Adipose tissue (tissue), 3 donors: ENCODE results near the gene PADI4. TPM values are rescaled to one million over a fixed set of nuclear protein-coding genes. Genes with fewer than 3 reads are reported as not detected.
"Not testable (repeated sequence)": the region's sequence is repeated elsewhere in the genome, so short reads cannot be mapped to it uniquely, and the experiment has no call there.

Experiments
- H3K27ac ChIP-seq: one replicate; pipeline ENCODE4 v1.5.1; 2013; ENCODE audit warnings: low read depth, low read length
- WGBS, 3 donors: extraction: QIAGEN DNeasy Blood & Tissue Kit; methylation state at CpG; one replicate each; pipeline ENCODE4 v1.1.7; 2013; 5-methylcytosine and 5-hydroxymethylcytosine counted together
- polyA plus RNA-seq, 3 donors: library from polyadenylated mRNA; stranded (reverse); fragments of 200-250 nt; gene quantifications; one replicate each; pipeline ENCODE4 v1.2.3, GENCODE V29; 2013
- donor health status: healthy with polysubstance abuse.
- donor health status: Bipolar disorder and iron deficiency.
- donor health status: healthy.

Gene PADI4
- polyA plus RNA-seq, 3 donors = 0.36 to 10.2 (median 2.4) TPM

DNA sequence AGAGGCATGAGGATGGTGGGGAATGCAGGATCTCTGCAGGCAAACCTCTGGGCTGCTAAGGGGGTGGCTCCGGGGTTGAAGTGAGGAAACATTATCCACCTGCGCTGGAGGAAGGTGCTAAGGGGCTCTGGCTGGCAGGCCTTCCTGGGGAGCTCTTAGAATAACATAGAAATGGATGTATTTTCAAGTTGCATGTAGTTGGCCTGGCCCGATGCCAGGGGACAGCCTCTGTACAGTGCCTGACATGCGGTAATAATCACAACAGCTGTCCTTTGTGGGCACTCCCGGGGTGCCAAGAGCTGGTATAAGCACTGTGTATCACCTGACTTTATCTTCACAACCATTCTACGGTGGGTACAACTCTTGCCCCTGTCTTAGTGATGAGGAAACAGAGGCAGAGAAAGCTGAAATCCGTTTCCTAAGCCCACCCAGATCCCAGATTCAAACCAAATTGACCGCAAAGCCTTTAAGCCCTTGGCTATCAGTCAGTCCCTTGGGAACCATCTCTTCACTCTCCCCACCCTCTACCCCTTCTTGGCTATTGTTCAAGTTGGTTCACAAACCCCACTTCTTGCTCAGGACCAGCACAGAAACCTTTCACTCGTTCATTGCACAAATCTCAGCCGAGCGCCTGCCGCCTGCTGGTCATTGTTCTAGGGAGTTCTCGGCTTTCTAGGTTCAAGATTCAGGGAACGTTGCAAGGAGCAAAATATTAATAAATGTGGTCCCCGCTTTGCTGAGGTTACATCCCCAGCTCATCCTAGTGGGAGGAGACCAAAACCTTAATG, 30.9 kb downstream of the PADI4 start:
- H3K27ac ChIP-seq = no peak overlapping the region
- 61 to 77% (median 75%) methylated on average over 15 of the region's 15 CpGs for WGBS, 3 donors

DNA sequence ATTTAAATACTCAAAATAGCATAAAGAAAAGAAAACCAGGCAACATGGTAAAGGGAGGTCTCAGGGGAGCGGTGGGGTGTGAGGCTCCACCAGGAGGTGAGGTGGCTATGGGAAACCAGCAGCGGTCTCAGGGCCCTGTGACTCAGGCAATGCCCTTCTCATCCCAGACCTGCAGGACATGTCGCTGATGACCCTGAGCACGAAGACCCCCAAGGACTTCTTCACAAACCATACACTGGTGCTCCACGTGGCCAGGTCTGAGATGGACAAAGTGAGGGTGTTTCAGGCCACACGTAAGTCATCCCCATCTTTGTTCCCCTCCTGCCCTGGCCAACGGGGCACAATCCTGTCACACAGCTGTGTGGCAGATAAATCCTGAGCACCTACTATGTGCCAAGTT, 31.5 kb downstream of the PADI4 start:
- 67 to 89% (median 81%) methylated on average over 7 of the region's 7 CpGs for WGBS, 3 donors
- H3K27ac ChIP-seq = no peak overlapping the region

DNA sequence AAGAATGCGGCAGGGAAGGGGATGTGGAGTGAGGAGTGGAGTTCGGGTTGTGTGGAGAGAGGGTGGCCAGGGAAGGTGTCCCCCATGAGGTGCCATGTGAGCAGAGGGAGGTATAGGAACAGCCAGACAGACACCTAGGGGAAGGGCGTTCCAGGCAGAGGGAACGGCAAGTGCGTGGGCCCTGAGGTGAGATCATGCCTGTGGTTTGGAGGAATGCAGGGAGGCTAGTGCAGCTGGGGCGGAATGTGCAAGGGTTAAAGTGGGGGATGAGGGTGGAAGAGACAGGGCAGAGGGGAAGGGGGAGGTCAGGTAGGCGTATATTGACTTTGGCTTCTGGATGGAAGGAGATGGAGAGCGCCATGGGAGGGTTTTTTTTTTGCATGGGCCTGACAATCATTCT, 32.4 kb downstream of the PADI4 start:
- 70 to 82% (median 73%) methylated on average over 8 of the region's 8 CpGs for WGBS, 3 donors
- H3K27ac ChIP-seq = no peak overlapping the region

DNA sequence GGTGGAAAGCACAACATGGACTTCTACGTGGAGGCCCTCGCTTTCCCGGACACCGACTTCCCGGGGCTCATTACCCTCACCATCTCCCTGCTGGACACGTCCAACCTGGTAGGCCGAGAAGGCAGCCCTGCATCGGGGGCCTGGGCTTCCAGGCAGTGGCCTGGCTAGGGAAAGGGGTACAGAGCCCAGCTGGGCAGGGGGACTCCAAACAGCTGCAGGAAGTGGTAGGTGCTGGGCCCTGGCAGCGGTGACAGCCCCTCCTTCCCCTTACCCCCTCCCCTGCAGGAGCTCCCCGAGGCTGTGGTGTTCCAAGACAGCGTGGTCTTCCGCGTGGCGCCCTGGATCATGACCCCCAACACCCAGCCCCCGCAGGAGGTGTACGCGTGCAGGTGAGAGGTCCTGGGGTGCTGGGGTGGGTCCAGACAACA, 34.0 kb downstream of the PADI4 start:
- WGBS, 3 donors = 64 to 69% (median 65%) methylated on average over 17 of the region's 17 CpGs
- H3K27ac ChIP-seq = no peak overlapping the region

DNA sequence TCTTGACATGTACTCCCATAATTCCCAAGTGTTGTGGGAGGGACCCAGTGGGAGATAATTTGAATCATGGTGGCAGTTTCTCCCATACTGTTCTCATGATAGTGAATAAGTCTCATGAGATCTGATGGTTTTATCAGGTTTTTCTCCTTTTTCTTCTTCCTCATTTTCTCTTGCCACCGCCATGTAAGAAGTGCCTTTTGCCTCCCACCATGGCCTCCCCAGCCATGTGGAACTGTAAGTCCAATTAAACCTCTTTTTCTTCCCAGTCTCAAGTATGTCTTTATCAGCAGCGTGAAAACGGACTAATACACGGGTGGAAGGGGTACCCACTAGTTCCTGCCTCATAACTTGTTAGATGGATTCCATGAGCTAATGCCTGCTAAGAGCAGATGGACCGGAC, 37.5 kb downstream of the PADI4 start:
- WGBS, 3 donors = 88 to 93% (median 92%) methylated on average over 5 of the region's 5 CpGs
- H3K27ac ChIP-seq = not testable (repeated sequence)

DNA sequence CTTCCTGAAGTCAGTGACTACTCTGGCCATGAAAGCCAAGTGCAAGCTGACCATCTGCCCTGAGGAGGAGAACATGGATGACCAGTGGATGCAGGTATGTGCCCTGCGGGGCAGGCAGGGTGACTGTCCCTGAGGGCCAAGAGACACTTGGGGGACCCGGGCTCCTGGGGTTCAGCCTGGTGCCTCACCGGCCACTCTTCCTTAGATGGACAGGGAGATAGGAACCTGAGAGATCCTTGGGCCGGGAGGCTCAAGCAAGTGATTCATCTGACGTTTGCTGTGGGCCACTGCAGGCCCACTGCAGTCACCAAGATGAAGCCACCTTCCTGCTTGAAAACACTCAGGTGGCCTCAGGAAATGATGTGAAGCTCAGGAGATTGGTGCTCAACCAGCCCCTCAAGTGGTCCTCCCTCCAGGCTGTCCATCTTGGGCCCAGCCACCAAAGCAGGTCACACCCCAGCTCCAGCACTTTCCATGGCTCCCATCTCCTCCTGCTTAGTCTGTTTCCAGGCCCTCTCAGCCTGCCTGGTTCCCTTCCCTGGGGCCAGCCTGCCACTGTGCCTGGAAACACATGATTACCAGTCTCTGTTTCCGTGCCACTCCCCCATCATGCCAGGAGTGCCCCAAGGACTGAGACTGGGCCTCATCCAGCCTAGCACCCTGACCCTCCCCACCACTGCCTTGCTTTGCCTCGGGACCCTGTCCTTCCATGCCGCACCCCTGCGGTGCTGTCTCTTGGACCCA, 38.2 kb downstream of the PADI4 start:
- 84 to 86% (median 84%) methylated on average over 9 of the region's 9 CpGs for WGBS, 3 donors
- H3K27ac ChIP-seq = no peak overlapping the region

DNA sequence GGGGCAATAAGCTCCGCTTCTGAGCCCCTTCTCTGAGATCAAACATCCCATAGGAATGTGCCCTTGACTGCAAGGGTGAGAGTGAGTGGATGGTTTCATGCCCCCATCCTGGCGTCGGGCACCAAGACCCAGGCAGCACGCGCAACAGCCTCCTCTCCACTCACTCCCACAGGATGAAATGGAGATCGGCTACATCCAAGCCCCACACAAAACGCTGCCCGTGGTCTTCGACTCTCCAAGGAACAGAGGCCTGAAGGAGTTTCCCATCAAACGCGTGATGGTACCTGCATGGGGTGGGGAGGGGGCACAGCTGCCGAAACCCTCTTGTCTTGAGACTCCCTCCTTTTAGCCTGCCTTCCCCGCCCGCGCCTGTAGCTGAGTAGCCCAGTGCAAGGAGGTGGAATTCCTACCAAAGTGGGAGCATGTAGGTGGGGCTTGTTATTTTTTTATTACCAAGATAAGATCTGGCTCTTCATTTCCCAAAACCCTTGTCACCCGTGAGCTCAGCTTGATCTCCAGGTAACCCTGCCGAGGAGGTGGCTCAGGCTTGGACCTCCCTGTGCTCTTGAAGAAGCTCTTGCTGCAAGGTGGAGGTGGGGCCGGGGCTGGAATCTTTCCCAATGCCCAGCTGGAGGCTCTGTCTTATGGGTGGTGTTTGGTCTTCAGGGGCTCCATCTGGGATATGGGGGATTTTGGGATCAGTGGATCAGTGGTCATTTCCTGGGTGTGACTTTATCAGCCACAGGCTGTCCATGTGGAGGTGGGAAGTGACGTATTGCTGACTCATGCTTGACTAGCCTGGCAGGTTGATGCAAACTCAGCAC, 40.0 kb downstream of the PADI4 start:
- 65 to 66% (median 66%) methylated on average over 19 of the region's 19 CpGs for WGBS, 3 donors
- no peak overlapping the region for H3K27ac ChIP-seq

DNA sequence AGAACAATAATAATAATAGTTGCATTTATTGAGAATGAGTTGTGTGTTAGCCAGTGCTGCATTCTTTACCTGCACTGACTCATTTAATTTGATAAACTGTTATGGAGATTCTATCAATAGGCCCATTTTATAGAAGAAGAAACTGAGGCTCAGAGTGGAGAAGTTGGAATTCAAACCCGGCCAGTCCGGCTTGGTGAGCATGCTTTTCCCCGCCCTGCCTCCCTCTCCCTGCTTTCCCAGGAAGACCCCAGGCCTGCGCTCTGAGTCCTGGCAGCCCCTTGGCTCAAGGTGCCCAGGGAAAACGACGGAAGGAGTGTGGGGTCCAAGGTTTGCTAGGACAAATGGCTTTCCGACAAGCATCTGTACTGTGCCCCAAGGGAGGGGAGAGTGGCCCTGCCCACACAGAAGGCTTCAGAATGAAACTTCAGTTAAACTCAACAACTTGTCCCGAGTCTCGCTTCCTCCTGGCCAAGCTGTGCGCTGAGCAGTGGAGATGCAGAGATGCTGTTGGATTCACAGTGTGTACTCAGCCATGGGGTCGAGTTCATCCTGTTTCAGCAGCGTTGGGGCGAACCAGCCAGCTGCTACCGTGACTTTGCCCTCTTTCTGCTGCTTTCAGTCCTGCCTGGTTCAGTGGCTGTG, 40.7 kb downstream of the PADI4 start:
- WGBS, 3 donors = 65 to 74% (median 67%) methylated on average over 14 of the region's 14 CpGs
- H3K27ac ChIP-seq = no peak overlapping the region

DNA sequence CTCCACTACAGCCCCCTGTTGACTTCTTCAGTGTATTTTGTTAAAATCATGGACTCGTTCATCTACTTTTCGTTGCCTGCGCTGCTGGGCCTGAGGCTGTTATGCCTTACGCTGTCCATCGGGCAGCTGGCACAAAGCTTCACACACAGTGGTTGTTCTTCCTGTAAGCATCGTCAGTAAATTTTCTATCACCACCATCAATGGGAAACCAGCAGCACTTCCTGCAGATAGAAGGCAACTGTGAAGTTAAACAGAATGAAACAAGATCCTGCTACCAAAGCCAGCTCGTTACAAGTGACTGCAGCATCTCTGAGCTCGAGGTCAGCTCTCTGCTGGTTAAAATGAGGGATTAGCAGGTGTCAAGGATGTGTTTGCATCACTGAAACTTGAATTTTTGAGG, 42.1 kb downstream of the PADI4 start:
- 40 to 60% (median 43%) methylated on average over 8 of the region's 8 CpGs for WGBS, 3 donors

DNA sequence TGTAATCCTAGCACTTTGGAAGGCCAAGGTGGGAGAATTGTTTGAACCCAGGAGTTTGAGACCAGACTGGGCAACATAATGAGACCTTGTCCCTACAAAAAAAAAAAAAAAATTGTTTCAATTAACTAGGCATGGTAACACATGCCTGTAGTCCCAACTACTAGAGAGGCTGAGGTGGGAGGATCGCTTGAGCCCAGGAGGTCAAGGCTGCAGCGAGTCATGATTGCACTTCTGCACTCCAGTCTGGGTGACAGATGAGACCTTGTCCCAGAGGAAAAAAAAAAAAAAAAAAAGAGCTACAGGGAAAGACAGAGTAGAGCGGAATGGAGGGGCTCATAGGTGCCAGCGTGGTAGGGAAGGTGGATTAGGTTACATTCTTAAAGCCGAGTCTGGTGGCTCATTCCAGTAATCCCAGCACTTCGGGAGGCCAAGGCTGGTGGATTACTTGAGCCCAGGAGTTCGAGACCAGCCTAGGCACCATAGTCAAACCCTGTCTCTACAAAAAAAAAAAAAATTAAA, 43.0 kb downstream of the PADI4 start:
- no peak overlapping the region for H3K27ac ChIP-seq
- WGBS, 3 donors = 72 to 83% (median 82%) methylated on average over 6 to 7 of the region's 7 CpGs

More for the DNA sequence above, 42.1 kb downstream of the PADI4 start:
- no peak overlapping the region for H3K27ac ChIP-seq

DNA sequence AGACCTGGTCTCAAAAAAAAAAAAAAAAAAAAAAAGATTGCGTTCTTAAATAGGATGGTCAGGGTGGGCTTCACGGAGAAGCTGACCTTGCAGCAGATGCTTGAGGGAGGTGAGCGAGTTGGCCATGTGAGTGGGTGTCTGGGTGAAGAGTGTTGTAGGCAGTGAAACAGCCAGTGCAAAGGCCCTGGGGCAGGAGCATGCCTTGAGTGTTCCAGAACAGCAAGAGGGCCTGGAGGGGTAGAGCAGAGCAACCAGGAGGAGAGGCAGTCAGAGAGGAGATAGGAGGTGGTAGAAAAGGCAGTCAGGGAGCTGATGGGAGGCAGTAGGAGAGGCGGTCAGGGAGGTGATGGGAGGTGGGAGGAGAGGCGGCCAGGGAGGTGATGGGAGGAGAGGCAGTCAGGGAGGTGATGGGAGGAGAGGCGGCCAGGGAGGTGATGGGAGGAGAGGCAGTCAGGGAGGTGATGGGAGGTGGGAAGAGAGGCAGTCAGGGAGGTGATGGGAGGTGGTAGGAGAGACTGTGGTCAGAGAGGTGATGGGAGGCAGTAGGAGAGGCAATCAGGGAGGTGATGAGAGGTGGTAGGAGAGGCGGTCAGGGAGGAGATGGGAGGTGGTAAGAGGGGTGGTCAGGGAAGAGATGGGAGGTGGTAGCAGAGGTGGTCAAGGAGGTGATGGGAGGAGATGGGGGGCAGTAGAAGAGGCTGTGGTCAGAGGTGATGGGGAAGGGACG, 43.8 kb downstream of the PADI4 start:
- H3K27ac ChIP-seq = no peak overlapping the region
- WGBS, 3 donors = 74 to 88% (median 77%) methylated on average over 7 of the region's 8 CpGs

DNA sequence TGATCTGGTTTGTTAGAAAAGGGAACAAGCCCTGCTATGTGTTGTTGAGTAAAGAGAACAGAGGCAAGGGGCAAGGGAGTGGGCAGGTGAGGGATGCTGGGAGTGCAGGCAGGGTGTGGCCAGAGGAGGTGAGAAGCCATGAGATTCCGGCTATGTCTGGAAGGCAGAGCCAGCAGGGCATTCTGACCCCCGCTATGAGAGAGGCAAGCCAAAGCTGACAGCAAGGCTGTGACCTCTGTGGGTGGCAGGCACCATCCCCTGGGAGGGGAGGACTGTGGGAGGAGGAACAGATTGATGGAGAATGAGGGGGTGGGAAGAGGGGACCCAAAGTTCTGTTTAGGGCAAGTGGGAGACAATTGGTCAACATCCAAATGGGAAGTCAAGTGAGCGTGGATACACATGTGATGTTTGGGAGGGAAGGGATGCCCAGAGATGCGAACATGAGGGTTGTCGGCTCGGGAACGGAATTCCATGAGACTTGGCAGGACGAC, 44.5 kb downstream of the PADI4 start:
- H3K27ac ChIP-seq = no peak overlapping the region
- 52 to 68% (median 61%) methylated on average over 8 of the region's 8 CpGs for WGBS, 3 donors

DNA sequence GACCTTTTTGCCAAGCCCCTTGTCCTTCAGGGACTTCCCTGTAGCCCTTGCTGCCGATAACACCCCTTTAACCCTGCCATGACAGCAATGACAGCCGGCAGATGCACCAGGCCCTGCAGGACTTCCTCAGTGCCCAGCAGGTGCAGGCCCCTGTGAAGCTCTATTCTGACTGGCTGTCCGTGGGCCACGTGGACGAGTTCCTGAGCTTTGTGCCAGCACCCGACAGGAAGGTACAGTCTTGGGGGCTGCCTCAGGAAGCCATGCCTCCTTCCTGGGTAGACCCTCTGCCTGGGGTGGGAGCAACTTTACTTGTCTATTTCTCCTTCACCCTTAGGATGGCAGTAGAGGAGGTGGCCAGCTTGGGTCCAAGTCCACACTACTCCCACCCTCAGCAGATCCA, 47.9 kb downstream of the PADI4 start:
- no peak overlapping the region for H3K27ac ChIP-seq
- 32 to 60% (median 35%) methylated on average over 6 of the region's 6 CpGs for WGBS, 3 donors

DNA sequence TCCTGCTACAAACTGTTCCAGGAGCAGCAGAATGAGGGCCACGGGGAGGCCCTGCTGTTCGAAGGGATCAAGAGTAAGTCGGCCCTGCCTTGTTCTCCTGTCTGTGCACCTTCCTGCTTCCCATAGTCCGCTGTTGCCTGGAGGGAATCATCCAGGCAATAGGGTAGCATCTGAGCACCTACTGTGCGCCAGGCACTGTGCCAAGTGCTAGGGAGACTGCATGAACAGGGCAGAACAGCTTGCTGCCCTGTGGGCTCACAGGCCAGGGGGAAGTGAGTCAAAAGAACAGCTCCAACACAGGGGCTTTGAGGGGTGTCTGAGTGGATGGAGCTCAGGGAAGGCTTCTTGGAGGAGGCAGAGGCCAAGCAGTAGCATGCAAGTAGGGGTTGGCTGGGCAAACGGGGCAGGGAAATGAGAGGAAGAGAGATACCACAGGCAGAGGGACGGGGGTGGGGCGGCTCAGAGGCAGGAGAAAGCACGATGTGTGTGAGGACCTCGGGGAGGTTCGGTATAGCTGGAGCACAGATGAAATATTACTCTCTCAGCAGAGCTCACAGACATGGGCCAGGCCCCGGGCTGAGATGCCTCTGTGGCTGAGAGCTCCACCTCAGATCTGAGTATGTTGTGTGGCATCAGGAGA, 48.5 kb downstream of the PADI4 start:
- H3K27ac ChIP-seq = no peak overlapping the region
- WGBS, 3 donors = 37 to 48% (median 43%) methylated on average over 12 of the region's 12 CpGs

DNA sequence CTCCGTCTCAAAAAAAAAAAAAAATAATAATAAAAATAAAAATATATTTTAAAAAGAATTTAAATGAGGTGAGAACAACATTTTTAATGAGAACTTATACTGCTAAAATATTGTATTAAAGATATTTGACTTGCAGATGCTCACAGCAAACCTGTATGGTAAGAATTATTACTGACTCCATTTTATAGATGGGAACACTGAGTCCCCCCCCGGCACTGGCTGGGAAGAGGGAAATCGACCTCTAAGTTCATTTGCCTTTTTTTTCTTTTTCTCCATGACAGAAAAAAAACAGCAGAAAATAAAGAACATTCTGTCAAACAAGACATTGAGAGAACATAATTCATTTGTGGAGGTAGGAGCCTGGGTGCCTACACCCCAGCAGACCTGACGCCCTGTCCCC, 50.6 kb downstream of the PADI4 start:
- WGBS, 3 donors = 71 to 78% (median 76%) methylated on average over 3 to 4 of the region's 4 CpGs
- H3K27ac ChIP-seq = no peak overlapping the region

DNA sequence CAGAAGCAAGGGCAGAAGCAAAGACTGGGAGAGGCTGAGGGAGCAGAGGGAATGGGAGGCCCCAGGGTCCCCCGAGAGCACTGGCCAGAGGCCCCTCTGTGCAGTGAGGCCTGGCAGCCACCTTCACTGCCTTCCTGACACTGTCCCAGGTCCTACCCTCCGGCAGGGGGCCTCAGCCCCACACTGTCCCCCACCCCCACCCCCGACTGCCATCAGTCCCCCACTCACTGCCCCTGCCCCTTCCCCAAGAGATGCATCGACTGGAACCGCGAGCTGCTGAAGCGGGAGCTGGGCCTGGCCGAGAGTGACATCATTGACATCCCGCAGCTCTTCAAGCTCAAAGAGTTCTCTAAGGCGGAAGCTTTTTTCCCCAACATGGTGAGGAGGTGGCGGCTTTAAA, 51.0 kb downstream of the PADI4 start:
- no peak overlapping the region for H3K27ac ChIP-seq
- 43 to 63% (median 55%) methylated on average over 10 to 11 of the region's 11 CpGs for WGBS, 3 donors

DNA sequence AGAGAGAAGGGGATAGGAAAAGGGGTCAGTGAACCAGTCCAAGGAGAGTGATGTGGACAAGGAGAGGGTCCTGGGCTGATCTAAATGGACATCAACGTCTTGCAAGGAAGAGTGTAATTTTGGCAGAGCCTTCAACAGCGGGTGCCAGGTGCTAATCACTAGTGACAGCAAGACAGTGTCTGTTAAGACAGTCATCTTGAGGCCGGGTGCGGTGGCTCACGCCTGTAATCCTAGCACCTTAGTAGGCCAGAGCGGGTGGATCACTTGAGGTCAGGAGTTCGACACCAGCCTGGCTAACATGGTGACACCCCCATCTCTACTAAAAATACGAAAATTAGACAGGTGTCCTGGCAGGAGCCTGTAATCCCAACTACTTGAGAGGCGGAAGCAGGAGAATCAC, 51.8 kb downstream of the PADI4 start:
- H3K27ac ChIP-seq = no peak overlapping the region
- WGBS, 3 donors = 82 to 86% (median 82%) methylated on average over 9 of the region's 9 CpGs
